Measurements from ENCODE around the gene ZNF350. TPM values are rescaled to one million over a fixed set of nuclear protein-coding genes. Genes with fewer than 3 reads are reported as not detected.
A peak's percentile ranks its signal among the peaks of the same experiment; 100 is the strongest.

The ZNF350 gene
- total and polyA plus RNA-seq, 2 of the 13 experiments (the other 11 are each of a cell fraction or from before 2014, with no cell fraction given): 3.7 to 6.9 TPM

GRCh38 chr19:52034051-52034728 is 47.5 kb upstream of the ZNF350 start:
- DNase-seq (ENCODE audit: low spot score) (no peak), FAIRE-seq (no peak), ATAC-seq (no peak)
- Histone ChIP-seq H3K79me2 (ENCODE audit: insufficient read depth, low read length) (peaks cover 2% of the 10 kb centered on the region), H3K27ac (ENCODE audit: extremely low read length, insufficient read depth, low read length) (no peak overlapping the region), H3K27me3 (ENCODE audit: control insufficient read depth in 1 of 2, insufficient read depth in 2 of 2, low read length in 2 of 2) (no peaks in the 10 kb centered on the region), H3K4me3 (replicated peaks in 1 of 3; ENCODE audit: insufficient read depth in 1 of 3, low read depth in 2 of 3, low read length in 3 of 3) (no peak overlapping the region), H3K4me1 (ENCODE audit: insufficient read depth, low read length) (peaks cover 7% of the 10 kb centered on the region), H3K4me2 (ENCODE audit: low read depth, low read length) (no peak overlapping the region), H2AFZ (ENCODE audit: low read length) (no peak overlapping the region), H4K20me1 (ENCODE audit: insufficient read depth, low read length) (no peaks in the 10 kb centered on the region), H3K36me3 (replicated peaks in 1 of 2; ENCODE audit: control insufficient read depth in 1 of 2, insufficient read depth in 2 of 2, low read length in 2 of 2) (peaks cover 24 to 59% of the 10 kb centered on the region in 2 experiments), H3K9me3 (ENCODE audit: low read length) (peaks cover 56% of the 10 kb centered on the region), H3K9ac (ENCODE audit: insufficient read depth, low read depth, low read length) (no peak overlapping the region)
- WGBS (ENCODE audit: low lambda C conversion rate): 95% methylated on average over 12 of the region's 12 CpGs
- no TSS peak for BruUV-seq (replicated peaks)
- TF ChIP-seq CAMTA2 (CRISPR knock-in tag; IDR thresholded peaks at IDR 0.05; ENCODE audit: borderline replicate concordance): no peak
- TF ChIP-seq, protein P1, sequence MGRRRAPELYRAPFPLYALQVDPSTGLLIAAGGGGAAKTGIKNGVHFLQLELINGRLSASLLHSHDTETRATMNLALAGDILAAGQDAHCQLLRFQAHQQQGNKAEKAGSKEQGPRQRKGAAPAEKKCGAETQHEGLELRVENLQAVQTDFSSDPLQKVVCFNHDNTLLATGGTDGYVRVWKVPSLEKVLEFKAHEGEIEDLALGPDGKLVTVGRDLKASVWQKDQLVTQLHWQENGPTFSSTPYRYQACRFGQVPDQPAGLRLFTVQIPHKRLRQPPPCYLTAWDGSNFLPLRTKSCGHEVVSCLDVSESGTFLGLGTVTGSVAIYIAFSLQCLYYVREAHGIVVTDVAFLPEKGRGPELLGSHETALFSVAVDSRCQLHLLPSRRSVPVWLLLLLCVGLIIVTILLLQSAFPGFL (CRISPR knock-in tag; IDR thresholded peaks at IDR 0.05): no peak
- in situ Hi-C loops (cut with HindIII; ENCODE audit: extremely low pct_ligation_motif_present, low pct_unique_long_range_greater_than_20kb) (no loop called here), intact Hi-C loops (cut with micrococcal nuclease; ENCODE audit: unreplicated experiment) (no loop called here)
- ChIA-PET POLR2A (no interaction called here), CTCF (ENCODE audit: low intra/inter-chr PET ratio, low total read pairs) (no interaction called here)

- CTCF ChIA-PET (ENCODE audit: low intra/inter-chr PET ratio, low total read pairs): no interaction called here
- POLR2A ChIA-PET: interaction anchor here (0.7 to 1.3 kb wide), 5 partner anchors 9 to 161 kb away, joined by 3 to 10 read pairs (median 4); partner anchors contain the start of genes PPP2R1A and ZNF432
- in situ Hi-C loops (cut with HindIII; ENCODE audit: extremely low pct_ligation_motif_present, low pct_unique_long_range_greater_than_20kb): no loop called here
Observed at GRCh38 chr19:52028780-52029123, 42.1 kb upstream of the ZNF350 start.

More at GRCh38 chr19:52028780-52029123, 42.1 kb upstream of the ZNF350 start:
- Histone ChIP-seq H3K27me3 (ENCODE audit: control insufficient read depth in 1 of 2, insufficient read depth in 2 of 2, low read length in 2 of 2) (no peaks in the 10 kb centered on the region; a peak in 2 of 5 replicates), H2AFZ (ENCODE audit: low read length) (peak overlapping the region; percentile 42), H3K4me2 (ENCODE audit: low read depth, low read length) (peak overlapping the region; percentile 84), H3K9me3 (ENCODE audit: low read length) (peaks cover 25% of the 10 kb centered on the region), H3K4me1 (ENCODE audit: insufficient read depth, low read length) (peaks cover 44% of the 10 kb centered on the region), H3K27ac (ENCODE audit: extremely low read length, insufficient read depth, low read length) (peak overlapping the region; percentile 97), H3K9ac (ENCODE audit: insufficient read depth, low read depth, low read length) (peak overlapping the region; percentile 97), H3K79me2 (ENCODE audit: insufficient read depth, low read length) (peaks cover 39% of the 10 kb centered on the region), H3K4me3 (replicated peaks in 1 of 3; ENCODE audit: insufficient read depth in 1 of 3, low read depth in 2 of 3, low read length in 3 of 3) (peak overlapping the region; percentile 89 to 100 (median 95)), H3K36me3 (replicated peaks in 1 of 2; ENCODE audit: control insufficient read depth in 1 of 2, insufficient read depth in 2 of 2, low read length in 2 of 2) (peaks cover 4 to 21% of the 10 kb centered on the region in 2 experiments), H4K20me1 (ENCODE audit: insufficient read depth, low read length) (no peaks in the 10 kb centered on the region; the same call in 1 of the 2 replicates)
- BruUV-seq (replicated peaks): TSS peak; percentile 76
- WGBS (ENCODE audit: low lambda C conversion rate): 19% methylated on average over 5 of the region's 5 CpGs
- intact Hi-C loops (cut with micrococcal nuclease; ENCODE audit: unreplicated experiment): no loop called here
- FAIRE-seq: no peak
- ATAC-seq: peak; percentile 40
- no peak for TF ChIP-seq KLF12 (CRISPR knock-in tag; IDR thresholded peaks at IDR 0.05; ENCODE audit: borderline replicate concordance)
- 0 out of 2 replicates have a peak, but pooled peaks have one; percentile 50 for TF ChIP-seq RORA (CRISPR knock-in tag; IDR thresholded peaks at IDR 0.05)
- DNase-seq (ENCODE audit: low spot score): no peak

Measured in HepG2 (cell line).